Heart right ventricle (tissue), 16 donors: Measurements from ENCODE around the gene ITPKB. TPM values are rescaled to one million over a fixed set of nuclear protein-coding genes. Genes with fewer than 3 reads are reported as not detected.
"Not testable (repeated sequence)": the region's sequence is repeated elsewhere in the genome, so short reads cannot be mapped to it uniquely, and the experiment has no call there.

ENCODE experiments used
- ATAC-seq, 8 donors: fragments of 200-7000 bp; cut with Tn5 transposase; one replicate each; pipeline ENCODE4 v1.9.1; 2020; ENCODE audit warnings: mild to moderate bottlenecking in 8 of 8, moderate library complexity in 8 of 8, moderate number of reproducible peaks in 1 of 8
- DNase-seq, 2 donors: peaks; one replicate each; pipeline ENCODE4 v3.0.0-alpha.2; 2020
- H3K27ac ChIP-seq, 10 donors: fragments of 200-600 bp; sonication (generic) in 2 of 10; one replicate each; pipeline versions ENCODE4 v1.5.0 to v1.8.0; 2020 to 2022; ENCODE audit warnings: mild to moderate bottlenecking in 3 of 10
- H3K27me3 ChIP-seq, 7 donors: fragments of 200-600 bp; one replicate each; pipeline ENCODE4 v1.8.0; 2021 to 2022; ENCODE audit warnings: mild to moderate bottlenecking in 2 of 7
- H3K36me3 ChIP-seq, 9 donors: fragments of 200-600 bp; sonication (generic) in 1 of 9; one replicate each; pipeline versions ENCODE4 v1.5.0 to v1.8.0; 2020 to 2022; ENCODE audit warnings: mild to moderate bottlenecking in 2 of 9
- H3K4me1 ChIP-seq, 9 donors: fragments of 200-600 bp; sonication (generic) in 1 of 9; one replicate each; pipeline versions ENCODE4 v1.5.0 to v1.8.0; 2020 to 2022; ENCODE audit warnings: mild to moderate bottlenecking in 4 of 9
- H3K4me3 ChIP-seq, 10 donors: fragments of 200-600 bp; sonication (generic) in 2 of 10; one replicate each; pipeline versions ENCODE4 v1.5.0 to v1.8.0; 2020 to 2022; ENCODE audit warnings: mild to moderate bottlenecking in 7 of 10, moderate library complexity in 2 of 10
- H3K9me3 ChIP-seq, 11 donors: fragments of 200-600 bp in 10 of 11; sonication (generic) in 2 of 11; one replicate each; pipeline versions ENCODE4 v1.5.0 to v1.8.0; 2013 to 2022; ENCODE audit warnings: mild to moderate bottlenecking in 2 of 11, control low read depth in 1 of 11, moderate library complexity in 1 of 11
- CTCF ChIP-seq, 9 donors: fragments of 200-600 bp; sonication (generic) in 2 of 9; IDR thresholded peaks; one replicate each; pipeline versions ENCODE4 v1.5.0 to v1.8.0; 2021 to 2022; ENCODE audit warnings: antibody characterized with exemption in 9 of 9, mild to moderate bottlenecking in 5 of 9, moderate library complexity in 1 of 9
- WGBS, 2 donors: extraction: QIAGEN DNeasy Blood & Tissue Kit; methylation state at CpG; one replicate each; pipeline ENCODE4 v1.1.7; 2013; ENCODE audit warnings: inconsistent platforms in 1 of 2; 5-methylcytosine and 5-hydroxymethylcytosine counted together
- intact Hi-C, 10 donors: fragments of 100-400 bp; cut with DNase I; formaldehyde crosslinking; loops; one replicate each; pipeline versions ENCODE4 v1.11.1 to v1.14.2; 2022
- polyA plus RNA-seq, 2 donors: library from polyadenylated mRNA; stranded (reverse); fragments of 200-250 nt; gene quantifications; one replicate each; pipeline ENCODE4 v1.2.3, GENCODE V29; 2013
- total RNA-seq, 10 donors: library from RNA; stranded (reverse); fragmentation: NEBNext Ultra II Directional in 3 of 10; extraction: Animal tissue kit (Norgen Biotek cat#: 25700) in 3 of 10; gene quantifications; one replicate each; pipeline versions ENCODE4 v1.2.1 to v1.2.4, GENCODE V29; 2021 to 2023
- donor health status: Arrhythmogenic right ventricular cardiomyopathy.
- donor health status: ischemic (EF 13 %, LVEDD 7.1; RV severe dilation, severe dysfunction).
- donor health status: healthy with polysubstance abuse.
- donor health status: DM: no; HTN: yes; CAD: no.
- donor health status: DM: no; HTN: no; CAD: no.
- donor health status: ischemic (EF 25% LVEDD 6.9; RV normal size, moderate dysfunction).
- donor health status: ischemic (EF 25% LVEDD 5.7; RV mildly dilated, moderate dysfunction).
- donor health status: healthy.
- donor health status: DM: yes; HTN: yes; CAD: no.
- donor health status: Ischemic cardiomyopathy.
- donor health status: ischemic (EF 35%, LVEDD 5.7; RV mildly dilated, moderate dysfunction).
- donor health status: nonischemic (EF 11% LVEDD 7.7; RV severe dilation, severe dysfunction).
- donor health status: DM: yes; HTN: yes; CAD: no.
- donor health status: PGD.
- donor health status: ischemic (EF 29% LVEDD 5.4; RV normal size, mild dysfunction).
- donor health status: nonischemic (EF 23%, LVEDD 6.1; RV moderate dilation, normal function).

The ITPKB gene
- total and polyA plus RNA-seq, 12 donors: 4.5 to 30.5 (median 16.1) TPM

- DNase-seq: no peak
- Histone ChIP-seq H3K9me3 (peaks cover 0 to 14% (median 0%) of the 10 kb centered on the region in 11 donors), H3K4me3 (no peak overlapping the region), H3K4me1 (no peaks in the 10 kb centered on the region), H3K27me3 (no peaks in the 10 kb centered on the region), H3K27ac (no peak overlapping the region), H3K36me3 (no peaks in the 10 kb centered on the region)
- no peak for ATAC-seq
- TF ChIP-seq CTCF (IDR thresholded peaks at IDR 0.05): no peak
- intact Hi-C loops: loop anchor here in 2 of 10 donors (10.0 kb wide), 1 partner anchor 192 kb away; no protein-coding TSS in a partner anchor
- WGBS, 2 donors: 88 to 97% methylated on average over 8 of the region's 8 CpGs
These were observed 122.0 kb downstream of the ITPKB start for GRCh38 chr1:226617109-226617508.

GRCh38 chr1:226616636-226617035, 122.4 kb downstream of the ITPKB start:
- Histone ChIP-seq H3K9me3 (peaks cover 0 to 9% (median 0%) of the 10 kb centered on the region in 11 donors), H3K4me3 (no peak overlapping the region), H3K27me3 (no peaks in the 10 kb centered on the region), H3K4me1 (no peaks in the 10 kb centered on the region), H3K27ac (no peak overlapping the region), H3K36me3 (no peaks in the 10 kb centered on the region)
- ATAC-seq: no peak
- WGBS, 2 donors: 79 to 86% methylated on average over 1 of the region's 1 CpG
- TF ChIP-seq CTCF (IDR thresholded peaks at IDR 0.05): no peak
- intact Hi-C loops: loop anchor here in 2 of 10 donors (10.0 kb wide), 1 partner anchor 192 kb away; no protein-coding TSS in a partner anchor
- no peak for DNase-seq

GRCh38 chr1:226615876-226616275, 123.2 kb downstream of the ITPKB start:
- no peak for TF ChIP-seq CTCF (IDR thresholded peaks at IDR 0.05)
- intact Hi-C loops: loop anchor here in 2 of 10 donors (10.0 kb wide), 1 partner anchor 191 kb away; no protein-coding TSS in a partner anchor
- H3K9me3 ChIP-seq: peaks cover 0 to 4% (median 0%) of the 10 kb centered on the region in 11 donors
- H3K27me3 ChIP-seq: no peaks in the 10 kb centered on the region
- H3K27ac ChIP-seq: no peak overlapping the region
- WGBS, 2 donors: 92 to 97% methylated on average over 9 of the region's 9 CpGs
- no peaks in the 10 kb centered on the region for H3K36me3 ChIP-seq
- no peak overlapping the region for H3K4me3 ChIP-seq
- ATAC-seq (no peak), DNase-seq (no peak)
- no peaks in the 10 kb centered on the region for H3K4me1 ChIP-seq

- DNase-seq, H3K9me3 ChIP-seq, ATAC-seq, H3K36me3 ChIP-seq, H3K4me3 ChIP-seq, H3K27ac ChIP-seq, H3K27me3 ChIP-seq: not testable (repeated sequence)
- intact Hi-C loops: loop anchor here in 2 of 10 donors (10.0 kb wide), 1 partner anchor 187 kb away; no protein-coding TSS in a partner anchor
- H3K4me1 ChIP-seq: peaks cover 0 to 23% (median 5%) of the 10 kb centered on the region in 9 donors
- 84 to 89% methylated on average over 6 of the region's 6 CpGs for WGBS, 2 donors
These were observed 127.1 kb downstream of the ITPKB start for GRCh38 chr1:226611980-226612379.

GRCh38 chr1:226611301-226611700, 127.8 kb downstream of the ITPKB start:
- peaks cover 0 to 28% (median 5%) of the 10 kb centered on the region in 9 donors for H3K4me1 ChIP-seq
- H3K36me3 ChIP-seq: no peaks in the 10 kb centered on the region
- DNase-seq (no peak), ATAC-seq (no peak)
- H3K4me3 ChIP-seq: no peak overlapping the region
- no peaks in the 10 kb centered on the region for H3K27me3 ChIP-seq
- H3K27ac ChIP-seq: no peak overlapping the region
- TF ChIP-seq CTCF (IDR thresholded peaks at IDR 0.05): no peak
- no peaks in the 10 kb centered on the region for H3K9me3 ChIP-seq
- intact Hi-C loops: loop anchor here in 2 of 10 donors (10.0 kb wide), 1 partner anchor 186 kb away; no protein-coding TSS in a partner anchor
- WGBS, 2 donors: 74 to 78% methylated on average over 8 of the region's 8 CpGs
